HG02759 (cell line): Measurements from ENCODE around the gene ACSS2.

Experiments
- ATAC-seq: cut with Tn5 transposase; IDR thresholded peaks from one replicate; pipeline ENCODE4 v1.9.1; 2021; ENCODE audit warnings: mild to moderate bottlenecking, moderate library complexity; ENCODE audit not compliant: unreplicated experiment

Gene ACSS2

DNA sequence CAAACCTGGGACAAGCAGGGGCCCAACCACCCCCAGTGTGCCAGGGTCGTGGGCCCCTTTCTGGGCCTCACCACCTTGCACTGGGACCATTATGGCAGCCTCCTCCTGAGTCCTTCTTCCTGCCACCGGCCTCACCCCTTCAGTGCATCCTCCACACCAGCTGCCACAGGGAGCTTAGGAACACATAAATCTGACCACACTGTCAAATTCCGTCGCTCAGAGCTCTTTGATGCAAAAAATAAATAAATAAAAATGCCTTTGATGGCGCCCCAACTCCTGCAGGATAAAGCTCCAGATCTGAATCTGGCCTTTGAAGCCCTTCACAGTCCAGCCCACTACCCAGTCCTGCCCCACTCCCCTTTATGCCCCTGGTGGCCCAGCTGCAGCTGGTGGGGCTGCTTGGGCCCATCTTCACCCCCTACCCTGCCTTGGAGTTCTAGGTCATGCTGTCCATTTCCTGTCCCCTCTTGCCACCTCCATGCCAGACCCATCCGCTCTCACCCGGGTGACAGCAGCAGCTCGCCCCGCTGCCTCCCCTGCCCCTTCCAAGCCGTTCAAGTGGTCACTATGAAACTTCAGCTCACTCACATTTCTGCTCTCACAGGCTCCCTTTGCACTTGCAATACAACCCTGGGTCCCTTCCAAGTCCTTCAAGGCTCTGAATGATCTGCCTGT is 95.3 kb downstream of the ACSS2 start:
- no peak for ATAC-seq

DNA sequence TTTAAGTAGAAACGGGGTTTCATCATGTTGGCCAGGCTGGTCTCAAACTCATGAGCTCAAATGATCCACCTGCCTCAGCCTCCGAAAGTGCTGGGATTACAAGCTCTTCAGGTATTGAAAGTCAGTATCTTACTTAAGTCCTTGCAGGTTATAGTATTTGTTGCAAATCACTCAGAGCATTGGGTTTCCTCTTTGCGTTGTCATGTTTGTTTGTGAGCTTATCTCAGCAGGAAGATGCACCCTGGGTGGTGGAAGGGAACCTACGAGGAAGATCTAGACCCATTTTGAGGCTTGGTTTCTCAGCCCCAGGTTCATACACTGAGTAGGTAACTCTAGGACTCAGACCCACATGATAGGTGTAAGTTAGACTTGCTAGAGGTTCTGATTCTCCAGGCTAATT is 97.8 kb downstream of the ACSS2 start:
- ATAC-seq: no peak

DNA sequence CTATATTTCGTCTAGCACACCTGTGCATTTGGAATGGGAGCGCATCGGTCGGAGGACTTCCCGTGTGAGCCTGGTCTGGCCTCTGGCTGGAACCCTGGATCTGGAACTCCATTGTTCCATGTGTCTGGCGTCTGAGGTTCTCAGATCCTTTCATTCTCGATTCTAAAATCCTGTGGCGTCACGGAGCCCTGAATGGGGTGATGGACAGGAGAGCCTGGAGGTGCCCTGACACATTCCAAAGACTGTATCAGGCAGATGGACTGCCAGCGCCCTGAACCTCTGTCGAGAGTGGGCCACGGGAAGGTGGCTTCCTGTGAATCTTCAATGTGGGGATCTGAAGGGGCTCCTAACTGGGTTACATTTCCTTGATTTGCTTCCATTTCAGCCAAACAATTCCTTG is 99.9 kb downstream of the ACSS2 start:
- ATAC-seq: no peak
